RPMI8226 (cell line): Measurements from ENCODE around the gene CNOT6L.

Source experiments
- DNase-seq: peaks from one replicate; pipeline ENCODE4 v3.0.0-alpha.2; 2015

Gene CNOT6L

DNA sequence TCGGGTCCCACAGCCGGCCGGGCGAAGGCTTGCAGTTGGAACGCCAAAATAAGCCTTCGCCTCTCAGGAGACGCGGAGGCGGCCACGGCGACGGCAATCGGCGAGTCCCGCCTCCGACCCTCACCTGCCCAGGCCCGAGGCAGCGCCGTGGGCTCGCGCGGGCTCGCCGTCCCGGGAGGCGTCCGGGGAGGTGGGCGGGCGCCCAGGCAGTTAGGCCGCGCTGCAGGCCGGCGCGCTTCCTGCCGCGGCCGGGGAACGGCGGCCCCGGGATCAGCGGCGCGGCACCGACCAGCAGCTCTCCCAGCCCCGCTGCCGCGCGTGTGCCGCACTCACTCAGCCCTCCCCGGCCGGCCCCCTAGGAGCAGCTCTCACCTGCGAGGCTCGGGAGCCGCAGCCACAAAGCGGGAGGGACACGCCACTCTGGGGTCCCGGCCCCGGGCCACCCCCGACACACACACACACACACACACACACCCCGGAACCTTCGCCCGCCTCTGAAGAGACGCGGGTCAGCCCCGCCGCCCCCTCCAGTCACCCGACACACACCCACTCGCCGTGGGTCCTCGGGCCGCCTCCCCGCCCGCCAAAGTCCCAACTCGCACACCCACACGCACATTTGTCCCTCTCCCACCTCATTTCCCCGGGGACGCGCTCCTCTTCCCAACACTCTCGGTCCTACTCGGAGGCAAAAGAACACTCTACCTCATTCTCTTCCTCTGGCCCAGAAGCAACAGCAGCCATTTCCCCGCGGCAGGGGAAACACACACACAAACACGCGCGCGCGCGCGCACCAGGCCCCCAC lies at the start of gene CNOT6L:
Gene CNOT6L (minus strand): TSS at position 767 of the 802 bp plus-strand sequence. CDS start 60 bp downstream, at position 707.
- peak; percentile 70 for DNase-seq

DNA sequence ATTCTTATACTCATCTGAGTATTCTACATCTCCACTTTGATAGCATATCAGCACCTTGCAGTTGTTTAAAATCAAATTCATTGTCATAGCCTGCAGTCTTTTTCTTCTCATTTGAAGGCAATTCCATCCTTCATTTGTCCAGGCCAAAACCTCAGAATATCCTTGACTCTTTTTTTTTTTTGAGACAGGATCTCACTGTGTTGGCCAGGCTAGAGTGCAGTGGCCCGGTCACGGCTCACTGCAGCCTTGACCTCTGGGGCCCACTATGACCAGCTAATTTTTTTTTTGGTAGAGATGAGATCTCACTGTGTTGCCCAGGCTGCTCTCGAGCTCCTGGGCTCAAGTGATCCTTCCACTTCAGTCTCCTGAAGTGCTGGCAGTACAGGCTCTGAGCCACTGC lies 46.1 kb upstream of the CNOT6L start:
- no peak for DNase-seq

DNA sequence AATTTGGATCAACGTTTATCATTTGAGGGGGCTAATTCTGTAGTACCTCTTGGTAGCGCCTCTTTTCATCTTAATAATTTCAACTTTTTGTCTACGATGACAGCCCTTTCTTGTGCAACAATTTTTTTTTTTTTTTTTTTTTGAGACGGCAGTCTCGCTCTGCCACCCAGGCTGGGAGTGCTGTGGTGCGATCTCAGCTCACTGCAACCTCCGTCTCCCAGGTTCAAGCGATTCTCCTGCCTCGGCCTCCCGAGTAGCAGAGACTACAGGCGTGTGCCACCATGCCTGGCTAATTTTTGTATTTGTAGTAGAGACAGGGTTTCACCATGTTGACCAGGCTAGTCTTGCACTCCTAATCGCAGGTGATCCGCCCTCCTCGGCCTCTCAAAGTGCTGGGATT lies 44.2 kb upstream of the CNOT6L start:
- peak; percentile 4 for DNase-seq

DNA sequence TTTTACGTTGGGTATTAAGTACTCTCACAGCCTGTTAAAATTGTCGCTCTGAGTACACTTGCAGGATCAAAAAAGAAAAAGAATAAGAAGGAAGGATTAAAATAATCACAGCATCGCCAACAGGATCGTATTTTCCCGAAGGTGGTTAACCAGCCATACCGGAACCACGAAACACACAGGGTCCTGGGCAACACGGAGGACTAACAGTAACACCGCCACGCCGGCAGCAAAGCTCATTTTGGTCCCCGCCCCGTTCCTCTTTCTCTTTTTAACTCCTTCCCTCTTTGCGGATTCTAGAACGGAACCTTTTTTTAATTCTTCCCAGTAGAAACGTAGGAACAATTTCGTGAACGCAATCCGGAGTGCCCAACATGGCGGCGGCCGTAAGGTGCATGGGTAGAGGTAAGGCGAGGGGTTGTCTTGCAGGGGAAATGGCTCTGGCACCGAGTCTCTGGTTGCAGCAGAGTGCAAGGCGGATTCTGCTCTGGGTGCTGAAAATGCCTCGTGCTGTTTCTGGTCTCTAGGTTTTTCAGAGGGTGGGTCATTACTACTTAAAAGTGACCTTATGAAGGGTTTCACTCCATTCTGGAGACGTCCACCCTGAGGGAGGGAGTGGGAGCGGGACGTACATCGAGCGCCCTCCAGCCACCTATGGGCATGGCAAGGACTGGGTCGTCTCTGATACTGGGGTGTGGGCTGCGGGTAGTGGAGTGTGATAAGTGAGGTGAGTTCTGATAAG lies 43.5 kb upstream of the CNOT6L start, which contains the start of gene MRPL1:
Gene MRPL1 (plus strand): TSS at position 353 of the 739 bp plus-strand sequence. CDS start 19 bp downstream, at position 372.
- DNase-seq: peak; percentile 91

DNA sequence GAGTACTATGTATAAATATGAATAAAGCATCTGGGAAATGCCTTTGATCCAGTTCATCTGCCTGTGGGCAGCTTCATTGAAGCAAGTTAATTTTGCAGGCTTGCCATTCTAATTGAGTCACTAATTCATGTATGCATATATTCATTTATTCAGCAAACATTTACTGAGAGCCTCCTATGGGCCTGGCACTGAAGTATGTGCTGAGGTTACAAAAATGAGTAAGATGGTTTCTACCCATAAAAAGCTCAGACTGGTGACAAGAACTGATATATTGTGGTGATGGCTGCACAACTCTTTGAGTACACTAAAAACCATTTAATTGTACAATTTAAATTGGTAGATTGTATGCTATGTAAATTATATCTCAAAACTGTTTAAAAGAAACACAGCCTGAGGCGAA lies 42.3 kb upstream of the CNOT6L start:
- no peak for DNase-seq

DNA sequence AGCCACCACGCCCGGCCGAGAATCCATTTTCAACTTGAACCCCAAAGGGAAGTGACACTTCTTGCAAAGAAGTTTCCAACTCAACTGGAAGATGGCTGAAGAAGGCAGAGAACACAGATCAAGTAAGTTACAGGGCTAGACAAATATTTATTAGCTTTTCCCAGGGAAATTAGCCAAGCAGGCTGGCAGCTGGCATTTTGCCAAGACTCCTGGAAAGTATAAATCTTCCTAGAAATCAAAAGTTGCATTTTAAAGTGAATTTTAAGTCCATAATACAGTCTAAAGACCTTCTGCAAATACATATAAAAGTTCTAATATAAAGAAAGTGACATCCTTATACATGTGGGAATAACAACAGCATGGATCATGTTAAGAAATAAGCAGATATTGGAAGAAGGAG lies 40.1 kb upstream of the CNOT6L start:
- no peak for DNase-seq

DNA sequence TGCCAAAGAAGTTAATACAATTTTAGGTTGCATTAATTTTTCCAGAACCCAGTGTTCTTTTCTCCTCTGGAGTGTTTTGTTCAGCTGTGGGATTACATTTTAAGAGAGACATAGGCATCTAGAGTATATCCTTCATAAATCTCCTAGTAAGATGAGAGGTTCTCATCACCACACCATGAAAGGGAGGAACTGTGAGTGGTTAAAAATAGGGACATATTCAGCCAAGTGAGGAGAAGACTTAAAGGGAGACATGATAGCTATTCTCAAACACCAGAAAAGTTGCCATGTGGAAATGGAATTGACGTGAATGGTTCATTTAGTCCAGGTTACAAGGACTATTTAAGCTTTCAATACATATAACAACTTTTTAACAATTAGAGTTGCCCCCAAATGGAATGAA lies 37.0 kb upstream of the CNOT6L start:
- no peak for DNase-seq

DNA sequence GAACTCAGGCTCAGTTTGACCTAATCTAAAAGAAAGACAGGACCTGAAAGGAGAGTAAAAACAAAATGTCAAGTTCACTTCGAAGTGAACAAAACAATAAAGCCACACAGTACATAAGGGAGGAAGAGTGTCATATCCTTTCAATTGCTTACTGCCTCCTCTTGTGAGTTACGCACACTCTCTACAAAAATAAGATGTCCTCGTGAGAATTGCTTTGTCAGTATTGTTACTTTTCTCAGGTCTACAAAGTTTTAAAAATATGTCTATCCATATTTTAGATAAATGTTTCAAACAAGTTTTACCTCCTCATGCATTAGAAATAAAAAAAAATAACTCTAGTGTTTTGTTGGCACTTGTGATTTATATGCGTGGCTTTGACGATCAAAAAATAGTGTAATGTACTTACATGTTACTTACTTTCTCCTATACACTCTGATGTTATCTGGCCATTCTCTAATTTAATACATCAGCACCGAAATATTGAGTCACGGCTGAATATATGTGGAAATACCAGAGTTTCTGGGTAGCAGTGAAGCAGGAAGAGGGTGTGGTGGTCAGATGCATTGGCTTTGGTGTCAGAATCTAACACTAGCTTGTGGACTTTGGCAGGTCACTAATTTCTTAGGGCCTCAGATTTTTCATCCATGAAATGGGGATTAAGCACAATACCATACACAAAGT lies 35.4 kb upstream of the CNOT6L start:
- DNase-seq: no peak

DNA sequence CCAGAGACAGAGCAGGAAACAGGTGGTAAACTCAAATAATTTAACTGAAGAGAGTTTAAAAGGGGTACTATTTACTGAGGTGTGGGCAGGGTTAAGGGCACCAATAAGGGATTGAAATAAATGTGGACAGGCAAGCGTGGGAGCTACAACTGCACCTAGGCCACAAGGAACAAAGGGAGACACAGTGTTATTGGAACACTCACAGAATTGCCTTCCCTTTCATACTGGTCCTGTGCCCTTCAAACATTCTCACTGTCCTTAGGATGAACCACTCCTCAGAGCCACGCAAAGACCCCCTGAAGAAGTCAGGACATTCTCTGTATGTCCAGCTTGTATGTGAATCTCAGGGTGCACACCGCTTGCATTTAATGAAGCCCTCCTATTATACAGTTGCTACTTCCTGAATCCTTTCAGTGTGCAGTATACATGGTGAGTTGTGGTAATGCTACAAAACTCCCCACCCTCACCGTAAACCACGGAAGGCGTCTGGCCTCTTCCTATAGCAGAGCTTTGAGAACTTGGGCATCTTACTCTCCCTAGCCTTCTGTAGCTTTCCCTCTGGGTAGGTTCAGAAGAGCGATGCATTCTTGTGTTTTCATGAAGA lies 33.8 kb upstream of the CNOT6L start:
- DNase-seq: no peak

DNA sequence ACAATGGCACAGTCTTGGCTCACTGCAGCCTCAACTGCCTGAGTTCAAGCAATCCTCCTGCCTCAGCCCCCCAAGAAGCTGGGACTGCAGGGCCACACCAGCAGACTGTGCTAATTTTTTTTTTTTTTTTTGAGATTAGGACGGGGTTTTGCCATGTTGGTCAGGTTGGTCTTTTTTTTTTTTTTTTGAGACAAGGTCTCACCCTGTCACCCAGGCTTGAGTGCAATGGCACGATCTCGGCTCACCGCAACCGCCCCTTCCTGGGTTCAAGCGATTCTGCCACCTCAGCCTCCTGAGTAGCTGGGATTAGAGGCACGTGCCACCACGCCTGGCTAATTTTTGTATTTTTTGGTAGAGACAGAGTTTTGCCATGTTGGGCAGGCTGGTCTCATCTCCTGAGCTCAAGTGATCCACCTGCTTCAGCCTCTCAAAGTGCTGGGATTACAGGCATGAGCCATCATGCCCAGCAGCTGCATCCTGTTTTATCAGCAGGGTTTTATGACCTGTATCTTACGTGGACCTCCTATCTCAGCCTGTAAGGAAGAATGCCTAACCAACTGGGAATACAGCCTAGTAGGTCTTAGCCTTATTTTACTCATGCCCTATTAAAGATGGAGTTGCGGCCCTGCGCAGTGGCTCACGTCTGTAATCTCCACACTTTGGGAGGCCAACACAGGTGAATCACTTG lies 30.3 kb upstream of the CNOT6L start:
- no peak for DNase-seq

DNA sequence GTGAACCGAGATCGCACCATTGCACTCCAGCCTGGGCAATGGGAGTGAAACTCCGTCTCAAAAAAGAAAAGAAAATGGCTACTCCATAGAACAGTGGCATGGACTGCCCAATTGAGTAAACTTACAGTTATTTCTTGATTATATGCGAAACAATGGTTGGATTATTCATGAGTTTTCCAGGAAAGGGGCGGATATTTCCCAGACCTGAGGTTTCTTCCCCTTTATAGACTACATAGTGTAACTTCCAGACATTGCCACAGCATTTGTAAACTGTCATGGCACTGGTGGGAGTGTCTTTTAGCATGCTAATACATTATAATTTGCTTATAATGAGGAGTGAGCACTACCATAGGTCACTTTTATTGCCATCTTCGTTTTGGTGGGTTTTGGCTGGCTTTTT lies 29.3 kb upstream of the CNOT6L start:
- DNase-seq: no peak

DNA sequence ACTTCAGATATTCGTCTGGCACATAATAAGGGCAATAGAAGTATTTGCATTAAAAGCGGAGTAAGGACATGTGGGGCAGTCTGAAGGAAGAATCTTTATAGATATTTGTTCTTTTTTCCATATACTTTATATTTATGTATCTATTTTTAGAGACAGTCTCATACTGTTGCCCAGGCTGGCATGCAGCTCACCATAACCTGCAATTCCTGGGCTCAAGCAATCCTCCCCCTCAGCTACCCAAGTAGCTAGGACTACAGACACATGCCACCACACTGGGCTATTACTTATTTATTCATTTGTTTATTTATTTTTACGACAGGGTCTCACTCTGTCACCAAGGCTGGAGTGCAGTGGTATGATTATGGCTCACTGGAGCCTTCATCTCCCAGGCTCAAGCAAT lies 26.8 kb upstream of the CNOT6L start:
- no peak for DNase-seq

DNA sequence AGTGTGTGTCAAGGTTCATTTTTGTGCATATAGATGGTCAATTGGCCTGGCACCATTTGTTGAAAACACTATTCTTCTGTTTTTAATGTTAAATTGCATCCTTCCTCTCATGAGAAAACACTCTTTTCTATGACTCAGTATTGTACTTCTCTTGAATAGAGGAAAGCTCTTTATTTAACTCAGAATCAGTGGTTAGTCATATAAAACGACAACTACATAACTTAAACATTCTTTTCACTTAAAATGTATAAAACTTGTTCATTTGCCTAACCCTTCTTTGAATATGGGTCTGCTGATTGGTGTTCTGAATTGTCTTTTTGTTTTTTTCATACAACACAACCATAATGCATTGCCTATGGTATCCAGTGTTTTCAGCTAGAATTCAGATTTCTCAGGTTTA lies 26.2 kb upstream of the CNOT6L start:
- no peak for DNase-seq

DNA sequence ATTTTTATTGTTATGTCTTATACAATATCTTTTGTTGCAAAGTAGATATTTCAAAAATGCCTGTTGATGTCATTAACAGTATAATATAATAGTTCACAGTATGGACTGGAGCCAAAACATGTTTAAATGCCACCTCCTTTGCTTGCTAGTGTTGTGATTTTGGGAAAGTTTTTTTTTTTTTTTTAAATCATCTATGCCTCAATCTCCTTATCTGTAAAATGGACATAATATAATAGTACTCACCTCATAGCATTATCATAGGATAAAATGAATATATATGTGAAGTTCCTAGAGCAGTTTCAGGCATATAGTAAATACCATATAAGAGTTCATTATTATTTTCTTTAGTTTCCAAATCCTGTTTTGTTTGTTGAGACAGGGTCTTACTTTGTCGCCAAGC lies 25.2 kb upstream of the CNOT6L start:
- DNase-seq: no peak

DNA sequence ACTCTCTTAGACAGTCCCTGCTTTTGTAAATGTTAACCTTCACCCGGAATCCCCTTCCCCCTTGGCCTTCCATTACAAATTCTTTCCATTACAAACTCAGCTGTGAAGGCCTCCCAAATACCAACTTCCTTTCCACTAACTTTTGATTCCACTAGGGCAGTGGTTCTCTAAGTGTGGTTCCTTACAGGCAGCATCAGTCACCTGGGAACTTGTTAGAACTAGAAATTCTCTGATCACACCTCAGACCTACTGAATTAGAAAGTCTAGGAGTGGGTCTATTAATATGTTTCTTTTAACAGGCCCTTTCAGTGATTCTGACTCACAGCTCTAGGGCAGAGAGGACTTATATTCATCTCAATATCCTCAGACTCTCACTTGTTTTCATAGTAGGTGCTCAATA lies 24.5 kb upstream of the CNOT6L start:
- DNase-seq: no peak

DNA sequence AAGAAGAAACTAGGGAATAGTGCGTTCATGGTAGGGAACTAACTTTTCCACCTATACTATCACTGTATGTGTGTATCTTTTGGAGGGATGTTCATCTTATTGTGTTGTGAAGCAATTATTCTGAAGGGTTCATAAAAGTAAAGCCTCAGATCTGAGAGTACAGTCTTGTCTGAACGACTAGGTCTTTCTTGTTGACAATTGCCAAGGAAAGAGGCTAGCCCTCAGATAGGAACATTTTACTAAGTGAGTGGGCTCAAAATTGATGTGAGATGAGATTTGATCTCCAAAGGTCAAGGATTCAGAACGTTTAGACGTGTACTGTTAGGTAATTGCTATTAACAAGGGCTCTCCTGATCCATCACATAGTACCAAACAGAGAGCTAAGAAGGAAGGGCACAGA lies 15.2 kb upstream of the CNOT6L start:
- no peak for DNase-seq

DNA sequence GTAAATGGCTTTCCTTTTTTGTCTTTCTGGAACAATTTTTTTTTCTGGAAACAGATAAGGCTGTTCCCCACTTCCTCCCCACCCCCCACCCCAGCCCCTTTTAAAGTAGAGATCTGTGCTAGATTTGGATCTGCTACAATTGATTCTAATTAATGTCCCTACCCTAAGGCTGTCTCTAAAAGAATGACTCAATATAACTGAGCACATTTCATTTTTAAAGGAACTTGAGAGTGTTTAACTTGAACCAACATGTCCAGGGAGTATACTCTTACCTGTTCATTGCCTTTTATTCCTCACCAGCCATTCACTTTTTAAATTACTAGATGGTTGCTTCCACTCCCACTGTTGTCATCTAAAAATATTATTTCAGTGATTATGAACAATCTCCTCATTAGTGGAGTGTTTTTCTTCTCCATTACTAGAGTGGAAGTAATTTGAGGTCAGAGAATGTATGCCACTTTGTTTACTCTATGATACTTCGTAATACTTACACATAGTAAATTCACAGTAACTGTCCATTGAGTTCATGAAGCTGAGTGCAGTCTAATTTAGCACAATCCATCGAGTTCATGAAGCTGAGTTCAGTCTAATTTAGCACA lies 14.1 kb upstream of the CNOT6L start:
- DNase-seq: no peak

DNA sequence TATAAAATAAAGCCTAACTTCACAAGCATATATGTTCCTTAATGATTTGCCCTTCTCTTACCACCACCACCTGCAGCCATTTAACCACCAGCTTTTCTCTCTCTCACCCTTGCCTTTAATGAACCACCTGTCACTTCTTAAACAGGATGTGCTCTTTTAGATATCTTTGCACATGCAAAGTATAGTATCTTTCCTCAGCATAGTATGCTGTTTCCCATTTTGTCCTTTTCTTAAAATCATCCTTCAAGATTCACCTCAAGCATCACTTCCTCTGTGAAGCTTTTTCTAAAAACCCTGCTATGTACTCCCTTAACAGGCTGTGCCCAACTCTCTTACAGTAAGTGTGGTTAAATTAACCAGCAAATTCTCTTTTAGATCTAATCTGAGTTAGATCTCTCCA lies 8.2 kb upstream of the CNOT6L start:
- DNase-seq: no peak

DNA sequence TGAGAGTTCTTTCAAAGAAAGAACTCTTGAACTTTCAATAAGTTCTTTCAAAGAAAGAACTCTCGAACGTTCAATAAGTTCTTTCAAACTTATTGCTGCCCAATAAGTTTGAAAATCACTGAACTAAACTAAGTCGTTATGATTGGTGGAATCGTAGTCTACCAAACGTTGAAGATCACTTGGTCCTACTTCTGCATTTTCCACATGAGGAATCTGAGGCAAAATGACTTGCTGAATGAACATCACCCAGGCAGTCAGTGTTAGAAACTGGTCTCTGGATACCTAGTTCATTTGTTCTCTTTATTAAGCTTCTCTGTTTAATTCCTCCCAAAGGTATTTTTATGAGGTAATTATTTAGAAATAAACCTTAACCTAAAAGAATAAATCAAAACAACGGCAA lies 7.1 kb upstream of the CNOT6L start:
- no peak for DNase-seq

DNA sequence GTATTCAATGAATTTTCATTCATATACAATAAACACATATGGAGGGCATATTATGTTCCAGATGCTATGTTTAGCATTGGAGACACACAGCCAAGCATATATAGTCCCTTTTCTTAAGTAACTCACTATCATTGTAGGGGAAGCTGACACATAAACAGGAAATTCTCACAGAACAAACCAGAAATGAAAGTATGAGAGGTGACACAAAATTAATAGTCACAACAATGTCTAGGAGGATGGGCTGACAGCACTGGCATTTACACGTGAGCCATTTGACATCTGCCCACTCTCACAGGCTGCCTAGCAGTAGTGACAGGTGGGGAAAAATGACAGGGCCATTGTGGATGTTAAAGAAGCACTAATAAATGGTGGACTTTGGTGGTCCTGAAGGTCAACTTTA lies 2.6 kb upstream of the CNOT6L start:
- DNase-seq: peak; percentile 17

DNA sequence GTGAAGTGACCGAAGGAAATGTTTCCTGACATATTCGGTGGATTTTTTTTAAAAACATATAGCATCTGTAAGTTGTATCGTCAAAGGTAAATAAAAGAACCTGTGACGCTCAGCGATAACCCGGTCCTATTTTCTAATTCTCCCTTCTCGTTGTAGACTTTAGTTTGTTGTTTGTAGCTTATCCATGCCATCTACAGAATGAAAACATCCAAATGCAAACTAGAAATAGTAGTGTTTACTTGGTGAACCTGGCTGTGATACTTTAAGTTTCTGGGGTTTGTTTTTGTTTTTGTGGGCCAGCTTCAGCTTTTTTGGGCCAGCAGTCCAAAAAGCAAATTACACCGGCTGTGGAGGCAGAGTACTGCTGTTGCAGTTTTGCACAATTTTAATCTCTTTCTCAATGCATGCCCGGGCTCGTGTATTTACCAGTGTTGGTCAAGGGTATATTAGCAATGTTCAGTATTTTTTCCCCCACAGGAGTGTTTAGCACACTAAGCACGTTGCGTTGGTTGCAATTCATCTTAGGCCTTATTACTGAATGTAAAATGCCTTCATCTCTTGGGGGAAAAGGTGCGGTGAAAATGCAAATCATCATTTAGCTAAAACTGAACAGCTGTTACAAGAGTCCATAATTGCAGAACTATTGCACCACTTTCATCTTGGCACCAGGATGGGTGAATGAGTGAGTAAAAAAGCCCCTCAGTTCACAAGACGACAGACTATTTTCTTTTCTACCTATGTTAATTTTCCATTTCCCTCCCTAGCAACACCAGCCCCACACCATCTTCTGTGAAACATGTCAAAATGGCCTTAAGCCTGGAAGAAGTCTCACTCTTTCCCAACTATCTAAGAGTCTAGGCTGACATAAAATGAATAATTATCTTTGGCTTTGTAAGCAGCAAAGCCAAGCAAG lies 1.7 kb upstream of the CNOT6L start:
- DNase-seq: peak; percentile 14
